Activated CD4-positive, alpha-beta memory T cell treated with anti-CD3 and anti-CD28 coated beads, Interleukin-2, amount 10 ng/mL, durations not matched to agents 7 days and 5 days (primary cell): ENCODE measurements around the gene COL5A1. TPM values are rescaled to one million over a fixed set of nuclear protein-coding genes. Genes with fewer than 3 reads are reported as not detected.

ENCODE experiments used
- CTCF ChIA-PET: fragments of 350-600 bp; sonication (Branson Sonifier 250); formaldehyde crosslinking; loops from one replicate; lab custom pipeline; 2021; ENCODE audit warnings: antibody characterized with exemption, inconsistent platforms; lab: Charles Lee
- POLR2A ChIA-PET: fragments of 350-600 bp; sonication (Branson Sonifier 250); formaldehyde crosslinking; loops from one replicate; lab custom pipeline; 2021; ENCODE audit warnings: antibody characterized with exemption; lab: Charles Lee
- DNase-seq: peaks from one replicate; pipeline ENCODE4 v3.0.0-alpha.2; 2020
- H3K27ac Mint-ChIP-seq: one replicate; pipeline ENCODE4 v1.8.0; 2021; ENCODE audit warnings: mild to moderate bottlenecking, mixed read lengths
- H3K27me3 Mint-ChIP-seq: one replicate; pipeline ENCODE4 v1.8.0; 2021; ENCODE audit warnings: mixed read lengths
- H3K36me3 Mint-ChIP-seq: one replicate; pipeline ENCODE4 v1.8.0; 2021; ENCODE audit warnings: low read depth, mixed read lengths
- H3K4me1 Mint-ChIP-seq: one replicate; pipeline ENCODE4 v1.8.0; 2021; ENCODE audit warnings: mixed read lengths
- H3K4me3 Mint-ChIP-seq: one replicate; pipeline ENCODE4 v1.8.0; 2021; ENCODE audit warnings: mild to moderate bottlenecking, mixed read lengths
- H3K9me3 Mint-ChIP-seq: one replicate; pipeline ENCODE4 v1.8.0; 2021; ENCODE audit warnings: mixed read lengths
- total RNA-seq, 2 experiments: library from RNA; stranded (reverse); gene quantifications; one replicate each; pipeline ENCODE4 v1.2.3, GENCODE V29; 2021

The COL5A1 gene
- total RNA-seq, 2 experiments from 2014 or later = 0.10 to 0.13 TPM

DNA sequence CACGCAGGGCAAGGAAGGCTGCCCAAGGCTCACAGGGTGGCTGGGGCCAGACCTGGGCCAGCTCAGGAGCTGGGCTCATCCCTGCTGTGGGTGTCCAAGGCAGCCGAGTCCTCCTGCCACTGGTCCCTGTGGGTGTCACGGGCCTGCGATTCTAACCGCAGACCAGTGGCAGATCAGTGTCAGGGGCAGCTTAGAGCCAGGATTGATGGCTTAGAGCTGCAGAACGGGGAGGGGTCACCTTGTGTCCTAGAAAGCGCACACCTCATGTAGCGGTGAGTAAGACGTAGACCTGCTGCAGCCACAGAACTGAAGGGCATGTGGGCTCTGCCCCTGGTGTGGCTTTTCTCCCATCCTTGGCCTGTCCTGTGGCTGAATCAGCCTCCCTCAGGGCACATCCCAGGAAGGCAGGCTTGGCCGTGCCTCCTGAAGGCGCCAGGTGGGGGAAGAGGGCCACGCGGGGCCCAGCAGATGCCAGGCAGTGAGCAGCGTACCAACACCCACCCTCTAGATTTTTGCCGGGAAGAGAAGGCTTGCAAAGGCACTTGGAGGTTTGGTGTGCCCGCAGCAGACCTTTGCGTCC, 160.7 kb downstream of the COL5A1 start:
- no peak overlapping the region for H3K27ac Mint-ChIP-seq
- CTCF ChIA-PET = no interaction called here
- no peaks in the 10 kb centered on the region for H3K27me3 Mint-ChIP-seq
- H3K9me3 Mint-ChIP-seq = no peaks in the 10 kb centered on the region
- no peak overlapping the region for H3K4me3 Mint-ChIP-seq
- no peaks in the 10 kb centered on the region for H3K4me1 Mint-ChIP-seq
- POLR2A ChIA-PET = no interaction called here
- DNase-seq = no peak
- H3K36me3 Mint-ChIP-seq = no peaks in the 10 kb centered on the region

- H3K27me3 Mint-ChIP-seq = no peaks in the 10 kb centered on the region
- POLR2A ChIA-PET = no interaction called here
- H3K36me3 Mint-ChIP-seq = no peaks in the 10 kb centered on the region
- CTCF ChIA-PET = no interaction called here
- no peak for DNase-seq
- no peak overlapping the region for H3K27ac Mint-ChIP-seq
- H3K4me1 Mint-ChIP-seq = no peaks in the 10 kb centered on the region
- H3K4me3 Mint-ChIP-seq = no peak overlapping the region
- H3K9me3 Mint-ChIP-seq = no peaks in the 10 kb centered on the region
Observed at GRCh38 chr9:134804871-134805270, 163.3 kb downstream of the COL5A1 start.

DNA sequence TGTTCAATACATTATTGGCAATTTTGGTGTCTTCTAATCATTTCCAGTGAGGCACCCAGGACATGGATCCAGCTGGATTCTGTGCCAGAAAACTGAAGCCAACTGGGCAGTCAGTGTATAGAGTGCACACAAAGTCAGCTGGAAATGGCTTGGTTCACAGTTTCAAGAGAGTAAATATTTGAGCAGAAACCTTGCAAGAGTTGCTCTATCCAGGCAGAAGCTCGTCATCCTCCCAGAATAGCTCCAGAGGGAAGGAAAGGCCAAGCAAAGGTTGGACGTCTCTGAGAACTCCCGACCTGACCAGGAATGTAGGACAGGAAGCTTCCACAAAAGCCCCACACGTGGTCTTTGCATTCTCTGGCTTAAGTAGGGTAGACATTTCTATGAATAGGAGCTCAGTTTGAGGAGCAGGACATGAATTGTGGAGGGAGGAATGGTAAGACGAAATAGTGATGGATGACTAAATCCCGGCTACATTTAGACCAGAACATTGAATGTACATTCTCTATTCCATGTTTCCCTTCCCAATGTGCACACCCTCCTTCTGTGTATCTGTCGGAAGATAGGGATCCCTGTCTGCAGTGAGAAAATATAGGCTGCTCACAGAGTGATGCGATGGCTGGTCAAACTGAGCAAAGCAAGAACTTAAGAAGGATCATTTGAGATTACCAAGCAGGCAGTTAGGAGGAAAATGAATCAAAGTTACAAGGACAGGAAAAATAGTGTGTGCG, 166.3 kb downstream of the COL5A1 start:
- H3K9me3 Mint-ChIP-seq = no peaks in the 10 kb centered on the region
- ChIA-PET POLR2A (no interaction called here), CTCF (no interaction called here)
- H3K36me3 Mint-ChIP-seq = no peaks in the 10 kb centered on the region
- H3K27ac Mint-ChIP-seq = no peak overlapping the region
- no peak overlapping the region for H3K4me3 Mint-ChIP-seq
- no peaks in the 10 kb centered on the region for H3K27me3 Mint-ChIP-seq
- no peaks in the 10 kb centered on the region for H3K4me1 Mint-ChIP-seq
- no peak for DNase-seq

DNA sequence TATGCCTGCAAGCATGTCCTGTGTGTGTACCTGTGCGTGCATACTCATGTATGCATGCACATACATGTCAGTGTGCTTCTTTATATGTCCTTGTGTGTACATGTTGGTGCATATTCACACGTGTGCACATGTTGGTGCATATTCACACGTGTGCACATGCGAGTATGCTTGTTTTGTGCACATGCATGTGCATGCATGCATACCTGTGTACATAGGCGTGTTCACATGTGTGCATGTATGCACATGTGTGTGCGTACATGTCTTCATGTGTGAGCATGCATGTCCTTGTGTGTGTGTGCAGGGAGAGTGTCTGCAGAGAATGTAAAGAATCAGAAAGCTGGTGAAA, 166.8 kb downstream of the COL5A1 start:
- Mint-ChIP-seq H3K4me3 (no peak overlapping the region), H3K9me3 (no peaks in the 10 kb centered on the region), H3K36me3 (no peaks in the 10 kb centered on the region), H3K27me3 (no peaks in the 10 kb centered on the region), H3K4me1 (no peaks in the 10 kb centered on the region), H3K27ac (no peak overlapping the region)
- CTCF ChIA-PET = no interaction called here
- POLR2A ChIA-PET = no interaction called here
- DNase-seq = no peak

GRCh38 chr9:134809292-134809691, 167.7 kb downstream of the COL5A1 start:
- H3K36me3 Mint-ChIP-seq = no peaks in the 10 kb centered on the region
- no peaks in the 10 kb centered on the region for H3K4me1 Mint-ChIP-seq
- DNase-seq = no peak
- H3K27me3 Mint-ChIP-seq = no peaks in the 10 kb centered on the region
- no peak overlapping the region for H3K27ac Mint-ChIP-seq
- POLR2A ChIA-PET = no interaction called here
- H3K4me3 Mint-ChIP-seq = no peak overlapping the region
- H3K9me3 Mint-ChIP-seq = no peaks in the 10 kb centered on the region
- CTCF ChIA-PET = no interaction called here

- Mint-ChIP-seq H3K27me3 (no peaks in the 10 kb centered on the region), H3K36me3 (no peaks in the 10 kb centered on the region), H3K4me1 (no peaks in the 10 kb centered on the region), H3K4me3 (no peak overlapping the region), H3K27ac (no peak overlapping the region), H3K9me3 (no peaks in the 10 kb centered on the region)
- POLR2A ChIA-PET = no interaction called here
- no peak for DNase-seq
- CTCF ChIA-PET = no interaction called here
Observed at GRCh38 chr9:134809826-134810225, 168.2 kb downstream of the COL5A1 start.

DNA sequence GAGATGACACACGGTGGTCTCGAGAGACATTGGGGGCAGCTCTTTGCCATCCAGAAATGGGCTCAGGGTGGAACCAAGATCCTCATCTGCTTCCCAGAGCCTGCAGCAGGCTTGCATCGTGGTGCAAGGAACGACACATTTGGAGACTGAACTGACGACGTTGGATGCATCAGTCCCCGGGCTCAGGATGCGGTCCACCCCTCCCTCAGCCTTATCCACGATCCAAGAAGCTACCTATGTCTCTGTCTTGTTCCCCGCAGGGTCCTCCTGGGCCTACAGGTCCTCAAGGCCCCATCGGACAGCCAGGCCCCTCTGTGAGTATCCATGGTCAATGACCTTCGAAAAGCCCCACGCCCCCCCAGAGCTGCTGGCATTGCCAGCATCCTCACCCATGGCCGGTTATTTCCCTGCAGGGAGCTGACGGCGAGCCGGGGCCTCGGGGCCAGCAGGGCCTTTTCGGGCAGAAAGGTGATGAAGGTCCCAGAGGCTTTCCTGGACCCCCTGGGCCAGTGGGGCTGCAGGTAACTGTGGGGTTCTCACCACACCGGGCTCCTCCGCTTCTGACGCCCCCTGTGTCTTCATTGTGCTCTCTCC, 169.6 kb downstream of the COL5A1 start:
- Mint-ChIP-seq H3K36me3 (no peaks in the 10 kb centered on the region), H3K27me3 (no peaks in the 10 kb centered on the region), H3K27ac (no peak overlapping the region)

DNA sequence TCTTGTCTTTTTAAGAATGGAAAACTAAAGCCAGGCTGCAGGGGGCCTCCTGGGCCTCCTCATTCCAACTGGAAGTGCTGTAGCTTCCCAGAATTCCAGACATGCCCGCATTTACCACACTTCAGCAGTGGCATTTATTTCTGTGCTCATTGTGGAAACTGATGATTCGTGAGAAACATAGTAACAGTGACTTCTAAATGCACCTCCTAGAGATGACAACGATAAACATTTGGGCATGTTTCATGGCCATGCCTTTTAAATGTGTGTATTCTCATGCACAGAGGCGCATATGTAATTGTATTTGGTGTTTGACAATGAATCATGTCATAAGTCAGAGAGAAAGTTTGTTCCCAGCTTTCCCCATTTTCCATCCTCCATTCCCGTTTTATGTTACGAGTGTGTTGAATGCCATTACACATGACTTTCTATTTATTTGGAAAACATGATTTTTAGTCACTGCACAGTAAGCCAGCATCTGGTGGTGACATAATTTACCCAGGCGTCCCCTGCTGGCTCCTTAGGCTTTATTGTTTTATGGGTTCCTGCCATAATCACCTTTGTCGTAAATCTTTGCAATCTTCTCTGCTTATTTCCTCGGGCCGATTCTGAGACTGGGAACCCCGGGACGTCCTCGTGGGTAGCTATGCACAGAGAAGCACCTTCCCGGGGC, 170.2 kb downstream of the COL5A1 start:
- ChIA-PET POLR2A (no interaction called here), CTCF (no interaction called here)
- Mint-ChIP-seq H3K27ac (no peak overlapping the region), H3K36me3 (no peaks in the 10 kb centered on the region), H3K9me3 (no peaks in the 10 kb centered on the region), H3K4me3 (no peak overlapping the region), H3K4me1 (no peaks in the 10 kb centered on the region), H3K27me3 (no peaks in the 10 kb centered on the region)
- no peak for DNase-seq

More for the DNA sequence above, 169.6 kb downstream of the COL5A1 start:
- H3K4me3 Mint-ChIP-seq = no peak overlapping the region
- CTCF ChIA-PET = no interaction called here
- H3K9me3 Mint-ChIP-seq = no peaks in the 10 kb centered on the region
- H3K4me1 Mint-ChIP-seq = no peaks in the 10 kb centered on the region
- POLR2A ChIA-PET = no interaction called here
- DNase-seq = no peak

DNA sequence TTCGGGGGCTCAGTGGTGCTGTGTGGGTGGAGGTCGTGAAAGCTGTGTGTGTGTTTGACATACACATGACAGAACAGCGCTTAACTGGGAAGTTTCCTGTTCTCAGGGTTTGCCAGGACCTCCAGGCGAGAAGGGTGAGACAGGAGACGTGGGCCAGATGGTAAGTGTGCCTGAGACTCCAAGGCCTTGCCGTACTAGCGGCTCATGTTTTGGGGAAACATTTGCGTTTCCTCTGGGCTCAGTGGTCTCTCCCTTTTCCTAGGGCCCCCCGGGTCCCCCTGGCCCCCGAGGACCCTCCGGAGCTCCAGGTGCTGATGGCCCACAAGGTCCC, 170.7 kb downstream of the COL5A1 start:
- CTCF ChIA-PET = no interaction called here

DNA sequence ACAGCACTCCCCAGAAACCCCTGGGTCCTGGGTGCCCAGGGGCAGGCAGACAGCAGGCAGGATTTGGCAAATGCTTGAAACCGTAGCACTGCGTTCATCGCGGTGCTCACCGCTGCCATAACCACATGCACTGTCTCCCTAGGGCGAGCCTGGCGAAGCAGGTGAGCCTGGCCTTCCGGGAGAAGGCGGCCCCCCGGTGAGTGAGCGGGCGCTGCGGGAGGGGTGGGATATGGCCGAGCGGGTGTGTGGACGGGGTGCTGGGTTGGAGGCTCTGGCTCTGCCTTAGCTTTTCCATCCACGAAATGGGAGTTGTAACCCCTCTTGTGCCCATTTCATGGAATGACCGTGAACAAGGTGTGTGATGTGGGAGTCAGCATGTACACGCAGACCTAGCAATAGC, 172.2 kb downstream of the COL5A1 start:
- Mint-ChIP-seq H3K4me3 (no peak overlapping the region), H3K27ac (no peak overlapping the region), H3K36me3 (no peaks in the 10 kb centered on the region), H3K9me3 (no peaks in the 10 kb centered on the region), H3K4me1 (no peaks in the 10 kb centered on the region), H3K27me3 (no peaks in the 10 kb centered on the region)
- CTCF ChIA-PET = no interaction called here
- no peak for DNase-seq
- POLR2A ChIA-PET = no interaction called here

More for the DNA sequence above, 170.7 kb downstream of the COL5A1 start:
- H3K4me1 Mint-ChIP-seq = no peaks in the 10 kb centered on the region
- H3K9me3 Mint-ChIP-seq = no peaks in the 10 kb centered on the region
- no peak for DNase-seq
- no peaks in the 10 kb centered on the region for H3K36me3 Mint-ChIP-seq
- POLR2A ChIA-PET = no interaction called here
- H3K27me3 Mint-ChIP-seq = no peaks in the 10 kb centered on the region
- H3K4me3 Mint-ChIP-seq = no peak overlapping the region
- no peak overlapping the region for H3K27ac Mint-ChIP-seq

GRCh38 chr9:134814598-134815215, 173.1 kb downstream of the COL5A1 start:
- Mint-ChIP-seq H3K4me1 (no peaks in the 10 kb centered on the region), H3K9me3 (no peaks in the 10 kb centered on the region), H3K4me3 (no peak overlapping the region), H3K27me3 (no peaks in the 10 kb centered on the region), H3K27ac (no peak overlapping the region), H3K36me3 (no peaks in the 10 kb centered on the region)
- POLR2A ChIA-PET = no interaction called here
- no peak for DNase-seq
- CTCF ChIA-PET = no interaction called here

DNA sequence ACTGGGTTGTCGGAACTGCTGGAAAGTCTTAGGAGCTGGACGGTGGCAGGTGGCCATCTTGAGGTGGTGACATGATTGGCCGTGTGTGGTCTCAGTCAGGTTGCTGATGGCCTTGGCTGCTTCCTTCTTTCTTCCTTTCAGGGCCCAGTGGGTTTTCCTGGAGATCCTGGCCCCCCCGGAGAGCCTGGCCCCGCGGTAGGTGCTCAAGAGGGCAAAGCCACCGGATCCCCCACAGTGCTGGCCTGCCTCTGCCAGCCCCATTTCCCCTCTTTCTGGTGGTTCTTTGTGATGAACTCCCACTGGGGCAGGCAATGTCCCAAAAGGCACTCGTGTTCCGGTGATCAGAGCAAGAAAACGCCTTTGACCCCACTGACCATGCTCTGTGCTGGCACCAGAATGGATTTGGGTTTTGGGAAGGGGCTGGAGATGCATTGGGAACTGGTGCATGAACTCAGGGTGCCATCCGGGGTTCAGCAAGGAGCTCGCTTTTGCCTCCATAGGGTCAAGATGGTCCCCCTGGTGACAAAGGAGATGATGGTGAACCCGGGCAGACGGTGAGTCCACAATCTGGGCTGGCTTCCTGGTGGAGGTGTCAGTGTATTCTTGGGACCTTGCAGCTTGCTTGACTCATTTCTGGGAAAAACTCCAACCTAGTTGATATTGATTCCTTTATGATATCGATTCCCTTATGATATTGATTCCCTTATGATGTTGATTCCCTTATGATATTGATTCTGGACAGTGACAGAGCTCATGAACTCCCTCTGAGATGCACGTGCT, 174.0 kb downstream of the COL5A1 start:
- Mint-ChIP-seq H3K36me3 (no peaks in the 10 kb centered on the region), H3K4me1 (no peaks in the 10 kb centered on the region), H3K27me3 (no peaks in the 10 kb centered on the region), H3K27ac (no peak overlapping the region), H3K4me3 (no peak overlapping the region), H3K9me3 (no peaks in the 10 kb centered on the region)
- ChIA-PET CTCF (no interaction called here), POLR2A (no interaction called here)
- no peak for DNase-seq

DNA sequence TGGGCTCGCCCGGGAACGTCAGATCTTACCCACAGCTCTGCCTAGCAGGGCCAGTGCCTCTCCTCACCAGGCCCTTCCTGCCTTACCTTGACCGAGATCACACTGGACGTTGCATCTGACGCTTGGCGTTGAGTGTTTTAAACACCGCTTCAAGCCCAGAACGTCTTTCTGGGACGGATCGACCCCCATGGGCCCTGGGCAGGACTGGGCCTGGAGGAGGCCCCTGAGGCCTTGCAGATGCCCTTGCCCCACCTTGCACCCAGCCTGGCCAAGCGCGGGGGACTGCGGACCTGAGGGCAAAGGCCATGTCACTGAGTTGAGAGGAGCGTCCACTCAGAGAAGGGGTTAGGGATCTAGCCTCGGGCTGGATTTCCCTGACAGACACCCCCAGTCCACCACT, 174.7 kb downstream of the COL5A1 start:
- no peaks in the 10 kb centered on the region for H3K36me3 Mint-ChIP-seq
- no peak for DNase-seq
- CTCF ChIA-PET = no interaction called here
- H3K4me1 Mint-ChIP-seq = no peaks in the 10 kb centered on the region
- no peak overlapping the region for H3K4me3 Mint-ChIP-seq
- H3K9me3 Mint-ChIP-seq = no peaks in the 10 kb centered on the region
- no peaks in the 10 kb centered on the region for H3K27me3 Mint-ChIP-seq
- POLR2A ChIA-PET = no interaction called here
- no peak overlapping the region for H3K27ac Mint-ChIP-seq
